Kidney epithelial cell (primary cell): ENCODE measurements around the gene EIF2B5. TPM values are rescaled to one million over a fixed set of nuclear protein-coding genes. Genes with fewer than 3 reads are reported as not detected.

Experiments used
- DNase-seq: peaks from one replicate; pipeline ENCODE4 v3.0.0-alpha.2; 2010; ENCODE audit warnings: low read depth
- H3K27me3 ChIP-seq: 2 replicates; pipeline ENCODE4 v1.6.0; 2011; ENCODE audit warnings: low read length; ENCODE audit not compliant: control insufficient read depth, insufficient read depth
- H3K36me3 ChIP-seq: 2 replicates; pipeline ENCODE4 v1.5.1; 2011; ENCODE audit warnings: low read length; ENCODE audit not compliant: control insufficient read depth, insufficient read depth
- H3K4me3 ChIP-seq: 2 replicates; pipeline ENCODE4 v1.5.1; 2011; ENCODE audit warnings: low read depth, mild to moderate bottlenecking, control low read depth, low read length
- total RNA-seq: library from RNA; depleted of rRNA; stranded (reverse); fragments of >200 nt; gene quantifications from 2 replicates; pipeline ENCODE4 v1.2.3, GENCODE V29; 2015
- TF ChIP-seq, protein P1 (sequence below): IDR thresholded peaks from 2 replicates; pipeline ENCODE4 v1.5.1; 2011; ENCODE audit warnings: mild to moderate bottlenecking, moderate library complexity, low read length, control low read depth, inconsistent platforms; ENCODE audit not compliant: insufficient read depth, poor library complexity, severe bottlenecking

The EIF2B5 gene
- total RNA-seq, 1 donor from 2014 or later: 33.8 TPM

DNA sequence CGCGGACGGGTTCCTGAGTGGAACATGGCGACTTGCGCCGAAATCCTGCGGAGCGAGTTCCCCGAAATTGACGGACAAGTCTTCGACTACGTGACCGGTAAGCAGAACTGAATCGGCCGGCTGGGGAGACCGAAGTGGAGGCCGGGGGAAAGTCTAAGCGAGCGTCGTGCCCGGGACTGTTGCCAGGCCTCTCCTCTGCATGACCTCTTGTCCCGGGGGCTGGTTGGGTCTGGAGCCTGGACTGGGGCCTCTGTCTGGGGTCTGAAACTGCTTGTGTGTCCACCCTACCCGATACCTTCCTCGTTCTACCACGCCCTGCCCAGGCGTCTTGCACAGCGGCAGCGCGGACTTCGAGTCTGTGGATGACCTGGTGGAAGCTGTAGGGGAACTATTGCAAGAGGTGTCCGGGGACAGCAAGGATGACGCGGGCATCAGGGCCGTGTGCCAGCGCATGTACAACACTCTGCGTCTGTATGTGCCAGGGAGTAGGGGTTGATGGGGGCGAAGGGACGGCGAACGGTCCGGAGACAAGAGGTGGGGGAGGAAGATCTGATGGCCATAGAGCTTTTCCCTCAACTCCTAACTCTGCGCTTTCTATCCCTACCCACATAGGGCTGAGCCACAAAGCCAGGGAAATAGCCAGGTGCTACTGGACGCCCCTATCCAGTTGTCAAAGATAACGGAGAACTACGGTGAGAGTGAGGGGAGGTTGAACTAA is 51.2 kb downstream of the EIF2B5 start, which contains the start of gene ABCF3:
Gene ABCF3 (plus strand): TSS at position 16 of the 718 bp plus-strand sequence. CDS start 9 bp downstream, at position 25.
- Histone ChIP-seq H3K4me3 (peak within 1 kb of the TSS; percentile 72), H3K36me3 (peaks cover 9% of the 10 kb centered on the region), H3K27me3 (no peaks in the 10 kb centered on the region)
- no peak for DNase-seq
- TF ChIP-seq, protein P1, sequence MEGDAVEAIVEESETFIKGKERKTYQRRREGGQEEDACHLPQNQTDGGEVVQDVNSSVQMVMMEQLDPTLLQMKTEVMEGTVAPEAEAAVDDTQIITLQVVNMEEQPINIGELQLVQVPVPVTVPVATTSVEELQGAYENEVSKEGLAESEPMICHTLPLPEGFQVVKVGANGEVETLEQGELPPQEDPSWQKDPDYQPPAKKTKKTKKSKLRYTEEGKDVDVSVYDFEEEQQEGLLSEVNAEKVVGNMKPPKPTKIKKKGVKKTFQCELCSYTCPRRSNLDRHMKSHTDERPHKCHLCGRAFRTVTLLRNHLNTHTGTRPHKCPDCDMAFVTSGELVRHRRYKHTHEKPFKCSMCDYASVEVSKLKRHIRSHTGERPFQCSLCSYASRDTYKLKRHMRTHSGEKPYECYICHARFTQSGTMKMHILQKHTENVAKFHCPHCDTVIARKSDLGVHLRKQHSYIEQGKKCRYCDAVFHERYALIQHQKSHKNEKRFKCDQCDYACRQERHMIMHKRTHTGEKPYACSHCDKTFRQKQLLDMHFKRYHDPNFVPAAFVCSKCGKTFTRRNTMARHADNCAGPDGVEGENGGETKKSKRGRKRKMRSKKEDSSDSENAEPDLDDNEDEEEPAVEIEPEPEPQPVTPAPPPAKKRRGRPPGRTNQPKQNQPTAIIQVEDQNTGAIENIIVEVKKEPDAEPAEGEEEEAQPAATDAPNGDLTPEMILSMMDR: no peak

DNA sequence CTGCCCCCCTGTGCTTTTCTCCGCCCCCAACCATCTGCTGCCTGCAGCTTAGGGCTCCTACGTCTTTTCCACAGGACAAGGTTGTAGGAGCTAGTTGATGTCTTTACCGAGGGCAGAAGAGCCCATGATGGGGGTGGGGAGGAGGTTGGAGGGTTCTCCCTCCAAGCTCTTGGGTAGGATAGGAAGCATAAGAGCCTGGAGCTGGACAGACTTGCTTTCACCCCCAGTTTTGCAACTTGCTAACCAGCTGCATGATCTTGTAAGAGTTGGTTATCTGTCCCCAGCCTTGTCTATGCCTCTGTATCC is 51.7 kb downstream of the EIF2B5 start:
- TF ChIP-seq, protein P1: no peak
- Histone ChIP-seq H3K36me3 (peaks cover 9% of the 10 kb centered on the region), H3K4me3 (peak overlapping the region; percentile 72), H3K27me3 (no peaks in the 10 kb centered on the region)
- no peak for DNase-seq

DNA sequence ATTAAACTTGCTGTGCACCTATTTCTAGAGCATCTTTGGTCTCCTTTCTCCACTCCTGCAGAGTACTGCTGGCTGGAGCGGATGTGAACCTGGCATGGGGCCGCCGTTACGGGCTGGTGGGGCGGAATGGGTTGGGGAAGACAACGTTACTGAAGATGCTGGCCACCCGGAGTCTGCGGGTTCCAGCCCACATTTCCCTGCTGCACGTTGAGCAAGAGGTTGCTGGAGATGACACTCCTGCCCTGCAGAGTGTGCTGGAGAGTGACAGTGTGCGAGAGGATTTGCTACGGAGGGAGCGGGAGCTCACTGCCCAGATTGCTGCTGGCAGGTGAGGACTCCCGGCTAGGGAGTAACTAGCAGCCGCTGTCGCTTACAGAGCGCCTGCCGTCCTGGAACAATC is 52.9 kb downstream of the EIF2B5 start:
- no peak for DNase-seq
- TF ChIP-seq, protein P1: no peak
- Histone ChIP-seq H3K36me3 (peaks cover 8% of the 10 kb centered on the region), H3K27me3 (no peaks in the 10 kb centered on the region), H3K4me3 (no peak overlapping the region)

DNA sequence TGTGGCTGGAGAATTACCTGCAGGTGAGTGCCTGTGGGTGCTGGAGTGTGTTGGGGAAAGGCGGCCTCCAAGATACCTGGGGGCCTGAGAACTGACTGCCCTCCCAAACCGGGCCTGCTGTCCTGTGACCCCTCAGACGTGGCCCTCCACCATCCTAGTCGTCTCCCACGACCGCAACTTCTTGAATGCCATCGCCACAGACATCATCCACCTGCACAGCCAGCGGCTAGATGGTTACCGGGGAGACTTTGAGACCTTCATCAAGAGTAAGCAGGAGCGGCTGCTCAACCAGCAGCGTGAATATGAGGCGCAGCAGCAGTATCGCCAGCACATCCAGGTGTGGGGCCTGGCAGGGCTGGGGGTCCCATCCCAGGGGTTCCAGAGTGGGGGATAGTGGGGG is 54.3 kb downstream of the EIF2B5 start:
- DNase-seq: no peak
- TF ChIP-seq, protein P1: no peak
- Histone ChIP-seq H3K27me3 (no peaks in the 10 kb centered on the region), H3K4me3 (no peak overlapping the region), H3K36me3 (peaks cover 11% of the 10 kb centered on the region)

DNA sequence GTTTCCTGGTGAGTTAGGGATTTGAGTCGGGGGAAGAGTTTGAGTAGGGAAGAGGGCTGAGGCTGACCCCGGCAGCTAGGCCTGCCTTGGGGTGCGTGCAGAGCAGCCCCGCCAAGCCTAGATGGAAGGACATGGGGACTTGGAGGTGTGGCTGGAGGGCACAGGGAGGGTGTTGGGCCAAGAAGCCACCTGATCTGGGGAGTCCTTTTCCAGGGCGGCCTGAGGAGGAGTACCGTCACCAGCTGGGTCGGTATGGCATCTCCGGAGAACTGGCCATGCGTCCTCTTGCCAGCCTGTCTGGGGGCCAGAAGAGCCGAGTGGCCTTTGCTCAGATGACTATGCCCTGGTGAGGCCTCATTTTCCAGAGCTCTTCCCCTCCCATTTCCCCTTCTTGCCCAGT is 57.7 kb downstream of the EIF2B5 start:
- Histone ChIP-seq H3K36me3 (peaks cover 13% of the 10 kb centered on the region), H3K4me3 (no peak overlapping the region), H3K27me3 (no peaks in the 10 kb centered on the region)
- TF ChIP-seq, protein P1: no peak
- DNase-seq: no peak

DNA sequence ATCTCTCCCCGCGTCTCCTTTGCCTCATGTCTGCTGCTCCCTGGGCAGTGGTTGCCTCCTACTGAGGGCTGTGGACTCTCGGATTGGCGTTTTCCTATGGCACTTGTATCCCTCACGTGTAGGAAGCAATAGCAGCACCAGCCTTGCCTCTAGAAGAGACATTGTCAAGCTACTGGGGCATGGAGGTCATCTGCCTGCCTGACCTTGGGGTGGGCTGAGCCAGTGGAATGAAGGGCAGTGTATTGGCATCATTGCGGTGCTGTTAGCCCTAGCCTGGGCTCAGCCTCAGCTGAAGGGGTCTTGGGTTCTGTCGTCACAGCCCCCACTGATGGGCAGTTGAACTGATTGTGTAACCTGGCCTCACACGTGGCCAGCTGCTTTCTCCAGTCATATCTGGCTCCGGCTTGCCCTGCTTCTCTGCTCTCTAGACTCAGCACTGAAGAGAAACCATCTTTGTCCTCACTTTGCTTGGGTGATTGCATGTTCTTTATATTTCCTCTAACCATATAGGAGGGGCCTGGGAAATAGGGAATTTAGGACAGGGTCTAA is 58.9 kb downstream of the EIF2B5 start:
- TF ChIP-seq, protein P1: no peak
- Histone ChIP-seq H3K27me3 (no peaks in the 10 kb centered on the region), H3K4me3 (no peak overlapping the region), H3K36me3 (peaks cover 13% of the 10 kb centered on the region)
- no peak for DNase-seq
